Fibroblast of skin of scalp (primary cell): ENCODE measurements around the gene POLN.
A peak's percentile ranks its signal among the peaks of the same experiment; 100 is the strongest.
"Not testable (repeated sequence)": the region's sequence is repeated elsewhere in the genome, so short reads cannot be mapped to it uniquely, and the experiment has no call there.

ENCODE experiments used
- DNase-seq: peaks from one replicate; pipeline ENCODE4 v3.0.0-alpha.2; 2013

POLN gene

DNA sequence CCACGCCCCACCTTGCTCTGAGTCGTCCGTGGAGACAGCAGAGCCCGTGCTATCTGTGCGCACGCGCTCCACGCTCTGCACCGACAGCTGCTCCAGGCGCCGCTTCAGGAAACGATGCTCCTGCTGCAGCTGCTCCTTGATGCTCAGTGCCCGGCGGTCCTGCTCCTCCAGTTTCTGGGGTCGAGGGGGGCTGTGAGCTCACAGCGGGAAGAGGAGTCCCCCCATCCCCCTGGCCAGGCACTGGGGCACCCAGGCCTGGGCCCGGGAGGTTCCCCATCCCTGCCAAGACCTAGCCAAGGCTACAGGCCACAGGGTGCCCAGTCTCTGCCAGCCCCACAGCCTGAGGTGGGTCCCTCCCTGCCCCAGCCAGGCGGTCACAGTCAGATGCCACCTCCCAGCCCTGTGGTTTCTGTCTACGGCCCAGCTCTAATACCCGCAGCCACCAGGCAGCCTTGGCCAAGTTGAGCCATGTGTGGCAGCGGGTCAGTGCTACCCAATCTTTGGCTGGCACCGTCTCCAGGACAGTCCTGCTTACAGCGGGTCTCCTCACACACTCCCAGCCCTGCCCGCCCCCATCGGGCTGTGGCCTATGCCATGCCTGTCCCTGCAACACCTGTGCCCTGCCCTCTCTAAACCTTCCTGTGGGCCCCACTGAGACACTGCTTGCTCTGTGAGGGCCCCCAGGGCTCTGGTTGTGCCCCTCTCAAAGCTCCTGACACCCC is 9.3 kb upstream of the POLN start:
- no peak for DNase-seq

DNA sequence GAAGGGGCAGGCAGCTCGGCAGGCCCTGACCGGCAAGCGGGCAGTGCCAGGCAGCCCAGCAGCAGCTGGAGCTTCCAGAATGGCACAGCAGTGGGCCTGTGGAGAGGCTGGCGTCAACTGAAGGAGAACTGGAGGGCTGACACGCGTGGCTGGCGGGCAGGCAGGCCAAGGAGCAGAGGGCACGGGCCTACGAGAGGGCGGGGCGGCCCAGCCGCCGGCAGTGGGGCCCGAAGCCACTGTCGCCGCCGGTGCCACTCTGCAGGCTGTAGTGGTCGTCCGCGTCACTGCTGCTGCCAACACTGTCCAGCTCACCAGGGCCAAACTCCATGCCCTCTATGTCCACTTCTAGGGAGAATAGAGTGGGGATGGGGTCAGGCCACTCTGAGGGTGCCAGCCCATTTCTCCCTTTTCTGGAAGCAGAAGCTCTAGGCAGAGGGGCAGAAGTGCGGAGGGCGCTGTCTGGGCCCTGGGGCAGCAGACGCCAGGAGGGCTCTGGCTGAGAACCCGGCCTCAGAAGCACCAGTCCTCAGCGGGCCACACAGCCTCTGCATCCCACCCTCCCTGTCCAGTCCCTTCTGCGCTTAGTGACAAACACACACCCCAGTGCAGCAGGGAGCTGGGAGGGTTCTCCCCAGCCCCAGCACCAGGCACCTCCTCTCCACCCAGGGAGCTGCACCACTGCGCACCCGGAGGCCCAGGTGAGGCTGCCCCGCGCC is 8.6 kb upstream of the POLN start:
- no peak for DNase-seq

DNA sequence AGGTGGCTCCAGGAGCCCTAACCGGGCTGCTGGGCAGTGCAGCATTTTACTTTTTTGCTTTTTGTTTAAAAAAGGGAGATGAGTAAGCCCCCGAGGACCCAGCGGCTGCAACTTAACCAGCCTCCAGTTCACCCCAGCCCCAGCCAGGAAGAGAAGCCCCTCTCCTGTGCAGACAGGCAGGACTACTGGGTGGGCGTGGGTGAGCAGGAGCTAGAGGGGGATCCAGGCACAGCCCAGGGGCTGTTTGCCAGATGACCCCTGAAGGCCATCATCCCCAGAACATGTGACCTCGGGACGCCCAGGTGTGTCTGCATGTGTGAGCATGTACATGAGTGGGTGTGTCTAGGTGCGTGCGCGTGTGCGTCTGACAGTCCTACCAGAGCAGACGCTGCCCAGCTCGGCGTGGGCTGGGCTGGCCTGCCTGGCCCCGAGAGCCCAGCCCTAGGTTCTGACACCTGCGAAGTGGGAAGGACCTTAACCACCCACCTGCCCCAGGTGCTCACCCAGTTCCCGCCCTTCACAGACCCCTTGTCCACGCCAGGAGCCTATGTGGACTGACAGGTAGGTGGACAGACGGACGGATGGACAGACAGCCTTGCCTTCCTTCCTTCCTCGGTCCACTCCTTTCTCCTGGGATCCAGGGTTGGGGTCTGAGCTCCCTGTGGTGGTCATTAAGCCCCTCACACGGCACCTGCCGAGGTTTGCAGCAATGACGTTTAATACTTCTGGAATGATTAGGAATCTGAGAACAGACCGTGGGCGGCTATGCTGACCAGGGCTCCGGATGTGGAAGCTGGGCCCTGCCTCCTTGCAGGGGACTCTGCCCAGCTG is 7.8 kb upstream of the POLN start:
- DNase-seq = no peak

DNA sequence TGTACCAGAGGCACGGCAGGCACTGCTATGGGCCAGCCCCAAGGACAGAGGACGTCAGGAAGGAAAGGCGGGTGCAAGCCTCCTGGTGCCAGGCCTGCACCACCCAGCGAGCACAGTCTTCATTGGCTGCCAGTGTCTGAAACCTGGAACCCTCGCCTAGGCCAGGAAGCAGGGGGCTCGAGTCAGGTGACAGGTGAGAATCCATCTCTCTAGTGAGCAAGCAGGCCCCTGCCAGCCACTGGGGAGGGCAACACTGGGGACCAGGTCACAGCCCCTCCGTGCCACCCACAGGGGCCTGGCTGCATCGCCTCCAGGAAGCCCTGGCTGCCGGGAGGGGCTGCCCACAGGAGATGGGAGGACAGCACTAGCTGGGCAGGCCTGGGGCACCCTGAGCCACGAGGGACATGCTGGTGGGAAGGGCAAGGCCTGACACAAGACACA is 6.9 kb upstream of the POLN start:
- no peak for DNase-seq

DNA sequence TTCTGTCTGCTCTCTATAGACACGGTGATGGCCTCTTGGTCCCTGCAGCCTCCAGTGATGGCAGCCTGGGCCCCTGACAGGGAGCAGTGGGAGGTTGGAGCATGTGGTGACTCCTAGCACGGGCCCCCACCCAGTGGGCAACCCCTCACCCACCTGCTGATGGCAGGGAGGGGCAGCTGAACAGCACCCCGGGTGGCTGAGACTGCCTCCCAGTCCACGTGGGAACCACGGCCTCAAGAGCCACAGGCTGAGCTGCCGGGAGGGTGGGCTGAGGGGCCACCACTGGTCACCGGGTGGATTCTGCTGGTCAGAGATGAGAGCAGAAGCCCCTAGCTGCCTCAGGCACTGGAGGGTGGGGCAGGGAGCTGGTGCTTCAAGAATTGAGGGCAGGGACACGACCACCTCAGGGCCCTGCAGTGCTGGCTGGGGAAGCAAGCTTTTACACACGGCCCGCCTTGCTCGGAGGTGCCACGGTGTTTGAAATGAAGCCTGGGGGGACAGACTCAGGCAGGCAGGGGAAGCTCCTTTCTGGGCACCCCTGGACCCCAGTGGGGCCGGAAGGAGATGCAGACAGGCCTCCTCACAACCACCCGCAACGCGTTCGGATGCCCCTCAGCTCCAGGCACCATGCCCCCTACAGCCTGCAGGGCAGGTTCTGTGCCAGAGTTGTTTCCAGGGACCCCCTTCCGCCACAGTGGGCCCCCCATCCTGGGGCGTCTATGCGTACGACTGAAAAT is 6.3 kb upstream of the POLN start:
- no peak for DNase-seq

DNA sequence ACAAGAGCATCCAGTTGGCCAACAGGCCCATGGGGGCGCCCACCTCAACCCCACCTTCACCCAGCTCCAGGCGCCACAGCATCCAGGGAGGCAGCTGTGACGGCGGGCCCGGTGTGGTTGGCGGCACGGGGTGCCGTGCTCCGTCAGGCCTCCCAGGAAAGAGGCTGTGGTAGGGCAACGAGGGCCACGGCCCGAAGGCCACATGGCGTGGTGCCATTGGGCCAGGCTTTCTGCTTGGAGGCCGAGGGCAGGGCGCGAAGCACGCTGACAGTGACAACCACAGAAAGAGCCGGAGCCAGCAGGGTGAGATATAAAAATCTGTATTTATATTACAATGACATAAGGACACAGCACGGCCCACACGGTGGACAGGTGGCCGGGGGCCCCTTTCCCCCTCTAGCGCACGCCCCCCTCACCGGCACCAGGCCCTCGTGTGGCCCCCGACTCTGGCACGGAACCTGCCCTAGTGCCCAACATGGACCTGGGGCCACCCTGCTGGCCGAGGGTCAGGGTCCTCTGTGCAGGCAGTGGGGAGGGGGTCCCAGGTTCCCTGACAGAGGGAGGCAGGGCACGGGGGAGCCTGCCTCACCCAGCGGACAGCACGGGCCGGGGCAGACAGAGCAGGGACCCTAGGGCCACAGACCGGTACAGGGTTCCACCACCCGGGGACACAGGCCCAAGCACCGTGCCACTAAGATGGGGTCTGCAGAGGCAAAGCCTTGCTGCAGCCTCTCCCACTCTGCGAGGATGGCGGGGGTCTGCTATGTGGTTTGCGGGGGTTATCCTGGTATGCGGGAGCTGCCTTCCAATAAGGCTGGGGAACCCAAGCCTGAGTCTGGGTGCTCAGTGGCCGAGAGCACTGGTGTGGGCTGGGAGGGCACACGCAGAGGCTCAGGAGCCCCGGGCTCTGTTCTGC is 5.5 kb upstream of the POLN start:
- no peak for DNase-seq

DNA sequence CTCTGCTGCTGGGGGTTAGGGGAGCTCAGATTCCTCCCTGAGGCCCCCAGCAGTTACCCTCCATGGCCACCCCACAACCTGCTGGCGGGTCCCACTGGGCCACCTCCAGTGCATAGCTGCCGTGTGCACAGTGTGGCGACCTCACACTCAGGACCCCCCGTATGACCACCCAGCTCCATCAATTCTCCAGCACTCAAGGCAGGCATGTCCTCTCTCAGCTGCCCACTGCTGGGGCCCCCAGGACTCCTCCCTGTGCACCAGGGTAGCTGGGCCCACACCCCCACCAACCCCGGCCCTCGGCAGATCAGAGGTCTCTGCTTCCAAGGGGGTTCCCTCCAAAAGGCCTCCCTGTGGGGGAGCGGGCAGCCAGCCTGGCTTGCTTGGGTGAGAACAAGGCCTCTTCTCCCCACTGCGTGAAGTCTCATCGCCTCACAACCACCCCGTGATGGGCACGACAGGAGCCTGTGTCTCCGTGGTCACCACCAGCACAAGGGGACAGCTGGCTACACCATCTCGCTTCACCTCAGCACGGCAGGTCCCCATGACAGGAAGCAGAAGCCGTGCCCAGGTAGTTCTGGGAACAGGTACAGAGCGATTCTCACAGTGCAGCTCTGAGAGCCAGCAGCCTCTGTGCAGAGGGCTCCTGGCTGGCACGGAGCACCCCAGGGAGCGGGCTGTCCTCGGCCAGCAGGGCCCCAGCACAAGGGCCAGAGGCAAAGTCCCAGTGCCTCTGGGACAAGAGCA is 4.6 kb upstream of the POLN start:
- DNase-seq = no peak

DNA sequence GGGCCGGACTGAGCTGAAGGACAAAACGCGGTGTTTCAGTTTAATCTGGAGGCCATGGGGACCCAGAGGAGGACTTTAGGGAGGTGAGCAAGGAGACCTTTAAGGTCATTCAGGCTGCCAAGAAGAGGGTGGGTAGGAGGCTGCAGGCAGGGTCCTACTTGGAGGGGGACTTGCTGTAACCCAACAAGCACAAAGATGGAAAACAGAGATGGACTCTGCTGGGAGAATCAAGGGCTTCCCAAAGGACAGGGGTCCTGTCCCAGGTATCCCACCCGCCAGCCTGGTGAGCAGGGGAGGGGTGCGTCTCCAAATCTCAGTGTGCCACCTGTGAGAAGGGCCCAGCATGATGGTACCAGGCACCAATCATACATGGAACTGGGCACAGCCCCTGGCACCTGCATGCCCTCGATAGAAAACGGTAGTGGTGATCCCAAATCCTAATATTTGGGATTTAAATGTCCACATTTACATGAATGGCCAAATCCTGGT is 3.9 kb upstream of the POLN start:
- DNase-seq = no peak

DNA sequence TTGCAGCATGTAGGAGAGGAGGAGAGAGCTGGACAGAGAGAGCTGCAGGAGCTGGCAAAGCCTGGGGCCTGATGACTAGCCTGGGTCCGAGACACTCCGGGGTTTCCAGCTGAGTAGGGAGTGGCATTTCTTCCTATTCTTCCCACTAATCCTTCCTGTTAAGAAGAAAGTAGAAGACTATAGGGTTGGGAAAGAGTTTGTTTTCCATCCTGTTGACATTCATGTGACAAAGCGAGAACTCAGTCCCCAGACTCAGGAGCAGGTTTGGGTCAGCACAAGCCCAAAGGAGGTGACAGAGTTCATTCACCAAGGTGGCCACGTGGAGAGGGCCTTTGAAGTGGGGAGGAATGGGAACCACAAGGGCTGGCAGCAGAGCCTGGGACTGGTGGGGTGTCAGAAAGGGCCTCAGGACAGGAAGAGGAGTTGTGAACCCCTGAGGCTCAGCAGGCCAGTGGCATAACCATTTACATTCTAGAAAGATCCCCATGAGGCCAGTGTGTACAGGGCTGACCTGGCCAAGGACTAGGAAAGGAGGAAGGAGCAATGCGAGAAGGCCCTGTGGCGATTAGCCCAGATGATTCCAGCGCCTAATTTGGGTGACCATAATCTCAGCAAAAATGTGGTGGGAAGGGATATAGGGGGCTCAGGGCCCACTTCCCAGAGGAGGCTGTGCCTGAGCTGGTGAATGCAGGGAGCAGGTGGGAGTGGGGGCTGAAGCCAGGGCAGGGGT is 3.3 kb upstream of the POLN start:
- no peak for DNase-seq

DNA sequence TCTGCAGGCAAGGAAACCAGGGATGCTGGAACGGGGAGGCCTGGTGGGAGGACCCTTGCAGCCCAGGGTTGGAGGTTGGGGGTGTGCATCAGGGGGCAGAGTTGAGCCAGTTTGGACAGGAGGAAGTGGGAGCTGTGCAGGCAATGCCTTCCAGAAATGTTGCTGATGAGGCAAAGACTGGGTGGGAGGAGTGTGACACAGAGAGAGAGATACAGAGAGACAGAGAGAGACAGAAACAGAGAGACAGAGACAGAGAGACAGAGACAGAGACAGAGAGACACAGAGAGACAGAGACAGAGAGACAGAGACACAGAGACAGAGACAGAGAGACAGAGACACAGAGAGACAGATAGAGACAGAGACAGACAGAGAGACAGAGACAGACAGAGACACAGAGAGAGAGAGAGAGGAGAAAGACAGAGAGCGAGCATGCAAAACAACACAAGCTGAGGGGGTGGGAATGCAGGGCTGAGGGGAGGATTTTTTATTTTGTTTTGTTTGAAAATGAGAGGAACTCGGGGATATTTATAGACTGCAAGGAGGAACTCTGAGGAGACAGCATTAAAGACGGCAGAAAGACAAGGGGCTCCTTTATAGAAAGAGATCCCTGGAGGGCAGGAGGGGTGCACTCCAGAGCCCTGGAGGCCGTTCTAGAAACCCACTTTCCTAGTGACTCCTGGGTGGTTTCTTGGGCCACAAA is 1.9 kb upstream of the POLN start:
- DNase-seq = peak; percentile 66

DNA sequence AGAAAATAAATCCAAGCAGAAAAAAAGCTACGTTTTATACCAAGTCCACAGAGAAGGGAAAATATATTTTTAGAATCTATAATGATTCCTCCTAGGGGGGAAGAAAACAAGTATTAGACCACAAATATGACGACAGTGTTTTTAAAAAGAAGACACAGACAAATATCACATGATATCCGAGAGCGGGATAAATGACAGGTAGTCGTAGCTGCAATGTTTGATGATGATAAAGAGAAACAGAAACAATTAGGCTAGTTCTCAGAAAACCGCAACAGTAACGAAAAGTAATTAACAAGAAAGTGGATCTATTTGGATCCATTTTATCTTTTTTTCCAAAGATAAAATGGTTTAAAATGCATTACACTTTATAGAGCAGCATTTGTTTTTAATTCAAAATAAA is 918 bp downstream of the POLN start:
- no peak for DNase-seq

DNA sequence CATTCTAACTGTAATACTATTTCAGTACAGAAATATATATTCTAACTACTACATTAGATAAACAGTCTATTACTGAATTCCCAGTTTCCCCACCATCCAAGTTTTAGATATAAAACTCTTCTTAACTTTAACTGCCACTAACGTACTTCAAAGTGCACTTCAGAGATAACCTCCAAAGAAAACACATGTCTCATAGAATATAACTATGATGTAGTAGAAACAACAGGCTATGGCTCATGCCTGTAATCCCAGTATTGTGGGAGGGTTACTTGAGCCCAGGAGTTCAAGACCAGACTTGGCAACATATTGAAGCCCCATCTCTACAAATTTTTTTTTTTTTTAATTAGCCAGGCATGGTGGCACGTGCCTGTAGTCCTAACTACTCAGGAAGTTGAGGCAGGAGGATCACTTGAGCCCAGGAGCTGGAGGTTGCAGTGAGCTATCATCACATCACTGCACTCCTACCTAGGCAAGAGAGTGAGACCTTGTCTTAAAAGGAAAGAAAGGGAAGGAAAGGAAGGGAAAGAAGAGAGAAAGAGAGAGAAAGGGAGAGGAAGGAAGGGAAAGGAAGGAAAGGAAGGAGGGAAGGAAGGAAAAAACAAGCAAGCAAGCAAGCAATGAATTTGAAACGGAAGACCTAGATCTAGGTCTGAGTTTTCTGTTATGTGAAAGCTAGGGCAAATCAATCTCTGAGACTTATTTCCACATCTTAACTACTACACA is 4.8 kb downstream of the POLN start:
- no peak for DNase-seq

DNA sequence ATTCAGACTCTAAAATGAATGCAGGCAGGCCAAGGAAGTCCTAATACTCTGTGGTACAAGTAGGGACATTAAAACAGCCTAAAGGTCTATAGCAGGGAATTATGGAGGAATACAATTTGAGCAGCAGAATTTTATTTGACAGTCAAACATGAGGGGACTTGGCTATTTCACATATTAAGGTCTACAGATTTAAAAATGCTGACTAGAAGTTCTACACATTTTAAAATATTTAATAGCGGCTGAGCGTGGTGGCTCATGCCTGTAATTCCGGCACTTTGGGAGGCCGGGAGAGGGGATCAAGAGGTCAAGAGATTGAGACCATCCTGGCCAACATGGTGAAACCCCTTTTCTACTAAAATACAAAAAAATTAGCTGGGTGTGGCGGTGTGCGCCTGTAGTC is 10.8 kb downstream of the POLN start:
- DNase-seq = no peak

DNA sequence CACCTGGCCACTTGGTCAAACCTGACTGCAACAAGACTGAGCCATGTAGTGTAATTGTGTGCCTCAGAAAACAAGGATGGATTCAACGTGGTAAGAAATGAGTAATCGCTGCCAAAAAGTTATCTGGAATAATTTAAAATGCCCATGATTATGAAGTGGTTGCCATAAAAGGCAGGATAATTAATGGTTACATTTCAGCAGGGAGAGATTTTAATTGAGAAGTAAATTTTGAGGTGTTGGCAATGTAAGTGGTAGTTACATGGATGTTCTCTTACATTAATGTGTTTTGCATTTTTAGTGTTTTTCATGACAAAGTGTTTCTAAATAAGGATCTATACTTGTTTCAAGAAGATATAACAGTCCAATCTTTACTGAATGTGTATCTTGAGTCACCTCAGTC is 15.7 kb downstream of the POLN start:
- no peak for DNase-seq

DNA sequence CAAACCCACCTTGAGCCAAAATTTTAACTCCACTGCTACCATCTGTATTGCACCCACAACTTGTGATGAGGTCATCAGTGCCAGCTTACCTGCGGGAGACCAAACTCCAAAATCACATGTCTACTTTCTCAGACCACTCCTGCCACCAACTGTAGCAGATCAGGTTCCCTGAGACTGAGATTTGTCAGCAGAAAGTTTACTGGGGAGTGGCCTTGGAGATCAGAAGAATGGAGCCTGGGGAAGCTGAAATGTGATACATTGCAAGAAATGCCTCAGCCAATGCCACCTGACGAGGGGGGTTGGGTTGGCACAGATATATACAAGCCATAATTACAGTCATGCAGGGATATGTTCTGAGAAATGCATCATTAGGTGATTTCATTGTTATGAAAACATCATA is 19.1 kb downstream of the POLN start:
- no peak for DNase-seq

DNA sequence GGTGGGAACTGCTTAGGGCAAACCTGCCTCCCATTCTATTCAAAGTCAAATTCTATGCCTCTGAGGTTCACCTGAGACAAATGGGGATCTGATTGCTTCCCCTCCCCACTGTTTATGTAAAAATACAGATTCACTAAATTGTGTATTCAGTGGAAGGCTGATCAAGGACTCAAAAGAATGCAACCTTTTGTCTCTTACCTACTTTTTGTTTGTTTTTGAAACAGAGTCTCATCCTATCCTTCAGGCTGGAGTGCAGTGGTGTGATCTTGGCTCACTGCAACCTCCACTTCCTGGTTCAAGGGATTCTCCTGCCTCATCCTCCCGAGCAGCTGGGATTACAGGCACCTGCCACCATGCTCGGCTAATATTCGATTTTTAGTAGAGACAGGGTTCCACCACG is 20.5 kb downstream of the POLN start:
- not testable (repeated sequence) for DNase-seq

DNA sequence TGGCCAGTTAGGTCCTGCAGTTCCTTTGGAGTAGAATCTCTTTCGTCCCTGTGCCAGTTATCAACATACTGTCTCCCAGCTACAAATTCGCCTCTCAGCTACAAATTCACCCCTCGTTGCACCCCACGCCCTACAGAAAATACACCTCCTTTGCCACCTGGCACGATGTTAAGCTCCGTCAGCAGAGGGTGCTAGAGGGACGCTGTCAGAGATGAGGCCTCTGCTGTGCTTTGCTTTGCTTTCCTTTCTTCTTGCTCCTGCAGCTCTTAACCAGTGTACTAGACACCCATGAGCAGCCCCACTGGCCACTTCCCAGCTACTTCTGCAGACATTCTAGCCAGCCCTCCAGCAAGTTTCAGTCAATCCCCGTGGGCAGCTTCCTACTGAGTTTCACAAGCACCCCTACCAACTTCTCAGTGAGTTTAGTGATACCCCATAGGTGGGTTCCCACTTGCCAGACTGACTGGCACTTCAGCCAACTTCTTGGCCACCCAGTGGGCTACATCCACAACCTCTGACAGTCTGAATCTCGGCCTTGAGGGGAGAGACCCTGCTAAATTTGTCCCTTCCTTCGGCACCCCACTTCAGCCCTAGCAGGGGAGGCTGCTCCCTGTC is 21.8 kb downstream of the POLN start:
- DNase-seq = peak; percentile 64

DNA sequence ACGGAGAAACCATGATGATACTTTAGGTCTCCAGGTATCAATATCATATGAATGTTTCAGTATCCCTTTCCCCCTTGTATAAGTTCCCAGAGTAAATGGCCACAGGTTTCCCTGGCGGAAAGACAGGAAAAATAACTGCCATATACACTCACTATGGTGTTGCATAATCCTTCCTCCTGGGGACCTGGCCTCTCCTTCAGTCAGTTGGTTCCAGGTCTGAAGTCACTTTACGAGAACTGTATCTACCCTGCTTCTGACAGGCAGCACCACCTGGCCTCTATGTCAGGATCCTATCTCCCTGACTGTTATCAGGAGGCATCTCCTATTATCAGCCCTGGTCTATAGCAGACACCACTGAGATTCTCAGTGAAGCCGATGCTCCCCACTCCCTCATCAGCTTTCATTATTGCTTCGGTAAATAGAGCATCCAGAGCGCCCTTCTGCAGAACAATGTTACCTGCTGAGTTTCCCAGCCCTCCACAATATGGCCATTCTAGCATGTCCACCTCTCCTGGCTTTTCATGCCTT is 22.6 kb downstream of the POLN start:
- no peak for DNase-seq
